Breast epithelium (tissue), 3 donors: Measurements from ENCODE around the gene CLCN1.

Experiments
- POLR2A ChIP-seq: fragments of 450-650 bp; IDR thresholded peaks from one replicate; pipeline ENCODE4 v1.6.1; 2016; ENCODE audit warnings: antibody characterized with exemption, mild to moderate bottlenecking, moderate library complexity
- POLR2AphosphoS5 ChIP-seq, 3 donors: sonication (generic); formaldehyde crosslinking; IDR thresholded peaks; one replicate each; pipeline ENCODE4 v1.6.1; 2017; ENCODE audit warnings: antibody characterized with exemption in 3 of 3
- TF ChIP-seq, protein P1 (sequence below), 3 donors: fragments of 450-650 bp; IDR thresholded peaks; one replicate each; pipeline ENCODE4 v1.5.1; 2016 to 2017; ENCODE audit warnings: antibody characterized with exemption in 3 of 3, mild to moderate bottlenecking in 3 of 3, moderate library complexity in 3 of 3

DNA sequence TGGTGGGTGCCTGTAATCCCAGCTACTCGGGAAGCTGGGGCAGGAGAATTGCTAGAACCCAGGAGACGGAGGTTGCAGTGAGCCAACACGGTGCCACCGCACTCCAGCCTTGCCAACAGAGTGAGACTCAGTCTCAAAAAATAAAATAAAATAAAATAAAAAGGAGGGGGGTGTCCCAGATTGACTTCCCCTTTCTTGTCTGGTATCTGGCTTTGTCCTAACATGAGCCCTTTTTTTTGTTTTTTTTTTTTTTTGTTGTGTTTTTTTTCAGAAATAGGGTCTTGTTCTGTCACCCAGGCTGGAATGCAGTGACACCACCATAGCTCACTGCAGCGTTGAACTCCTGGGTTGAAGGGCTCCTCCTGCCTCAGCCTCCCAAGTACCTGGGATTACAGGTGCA, 23.0 kb upstream of the CLCN1 start:
- TF ChIP-seq, protein P1, sequence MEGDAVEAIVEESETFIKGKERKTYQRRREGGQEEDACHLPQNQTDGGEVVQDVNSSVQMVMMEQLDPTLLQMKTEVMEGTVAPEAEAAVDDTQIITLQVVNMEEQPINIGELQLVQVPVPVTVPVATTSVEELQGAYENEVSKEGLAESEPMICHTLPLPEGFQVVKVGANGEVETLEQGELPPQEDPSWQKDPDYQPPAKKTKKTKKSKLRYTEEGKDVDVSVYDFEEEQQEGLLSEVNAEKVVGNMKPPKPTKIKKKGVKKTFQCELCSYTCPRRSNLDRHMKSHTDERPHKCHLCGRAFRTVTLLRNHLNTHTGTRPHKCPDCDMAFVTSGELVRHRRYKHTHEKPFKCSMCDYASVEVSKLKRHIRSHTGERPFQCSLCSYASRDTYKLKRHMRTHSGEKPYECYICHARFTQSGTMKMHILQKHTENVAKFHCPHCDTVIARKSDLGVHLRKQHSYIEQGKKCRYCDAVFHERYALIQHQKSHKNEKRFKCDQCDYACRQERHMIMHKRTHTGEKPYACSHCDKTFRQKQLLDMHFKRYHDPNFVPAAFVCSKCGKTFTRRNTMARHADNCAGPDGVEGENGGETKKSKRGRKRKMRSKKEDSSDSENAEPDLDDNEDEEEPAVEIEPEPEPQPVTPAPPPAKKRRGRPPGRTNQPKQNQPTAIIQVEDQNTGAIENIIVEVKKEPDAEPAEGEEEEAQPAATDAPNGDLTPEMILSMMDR (IDR thresholded peaks at IDR 0.05), result no peak
- no peak for TF ChIP-seq POLR2A
- TF ChIP-seq POLR2AphosphoS5 (IDR thresholded peaks at IDR 0.05), result no peak
